GM12878 (cell line): ENCODE measurements around the gene ZNF473. TPM values are rescaled to one million over a fixed set of nuclear protein-coding genes. Genes with fewer than 3 reads are reported as not detected.

Experiments
- CHD2 ChIP-seq: IDR thresholded peaks from 2 replicates; pipeline ENCODE4 v1.6.1; 2011; ENCODE audit warnings: low read depth, low read length, improper control_type of control experiment, borderline replicate concordance
- CHD4 ChIP-seq: fragments of 200-600 bp; sonication (generic); IDR thresholded peaks from 2 replicates; pipeline ENCODE4 v1.6.1; 2016; ENCODE audit warnings: mild to moderate bottlenecking
- EGR1 ChIP-seq, 2 experiments: IDR thresholded peaks; 1 replicate in 1 of 2; 2 replicates in 1 of 2; pipeline ENCODE4 v1.6.1; 2011 to 2012; ENCODE audit warnings: low read depth in 2 of 2, low read length in 2 of 2, borderline replicate concordance in 1 of 2, mild to moderate bottlenecking in 1 of 2, moderate library complexity in 1 of 2
- ETV6 ChIP-seq, 2 experiments: fragments of 450-650 bp in 1 of 2; IDR thresholded peaks in 1 of 2; conservative IDR thresholded peaks in 1 of 2; 2 replicates each; pipeline ENCODE4 v1.6.1; 2014; ENCODE audit warnings: antibody characterized with exemption in 1 of 2, borderline replicate concordance in 1 of 2, low read depth in 1 of 2, mild to moderate bottlenecking in 1 of 2, moderate library complexity in 1 of 2
- FOS ChIP-seq: IDR thresholded peaks from 3 replicates; pipeline ENCODE4 v1.6.1; 2011; ENCODE audit warnings: borderline replicate concordance; ENCODE audit not compliant: insufficient read length; ENCODE audit errors: extremely low read depth
- FOXM1 ChIP-seq: IDR thresholded peaks from 2 replicates; pipeline ENCODE4 v1.6.1; 2012; ENCODE audit warnings: low read depth, mild to moderate bottlenecking, inconsistent platforms, low read length, moderate library complexity
- IRF3 ChIP-seq: fragments of 450-650 bp; IDR thresholded peaks from 2 replicates; pipeline ENCODE4 v1.6.1; 2014; ENCODE audit warnings: mild to moderate bottlenecking
- MEF2B ChIP-seq: fragments of 450-650 bp; IDR thresholded peaks from 2 replicates; pipeline ENCODE4 v1.6.1; 2018; ENCODE audit warnings: mild to moderate bottlenecking, moderate library complexity; ENCODE audit not compliant: partially characterized antibody, poor library complexity, severe bottlenecking
- NFXL1 ChIP-seq: fragments of 450-650 bp; IDR thresholded peaks from 2 replicates; pipeline ENCODE4 v1.6.1; 2017; ENCODE audit warnings: antibody characterized with exemption, mild to moderate bottlenecking, borderline replicate concordance
- NR2C1 ChIP-seq: fragments of 450-650 bp; IDR thresholded peaks from 2 replicates; pipeline ENCODE4 v1.6.1; 2017; ENCODE audit warnings: antibody characterized with exemption, mild to moderate bottlenecking, moderate library complexity
- SMC3 ChIP-seq: IDR thresholded peaks from 2 replicates; pipeline ENCODE4 v1.6.1; 2011; ENCODE audit warnings: low read length, improper control_type of control experiment, borderline replicate concordance
- SP1 ChIP-seq: IDR thresholded peaks from one replicate; pipeline ENCODE4 v1.6.1; 2011; ENCODE audit warnings: low read depth, low read length
- SRF ChIP-seq, 2 experiments: IDR thresholded peaks; 2 replicates each; pipeline ENCODE4 v1.6.1; 2011; ENCODE audit warnings: low read depth in 2 of 2, low read length in 2 of 2, mild to moderate bottlenecking in 1 of 2, moderate library complexity in 1 of 2
- TARDBP ChIP-seq: IDR thresholded peaks from 2 replicates; pipeline ENCODE4 v1.6.1; 2016; ENCODE audit warnings: borderline replicate concordance
- TCF3 ChIP-seq: IDR thresholded peaks from 2 replicates; pipeline ENCODE4 v1.6.1; 2012; ENCODE audit warnings: low read depth, mild to moderate bottlenecking, low read length, borderline replicate concordance; ENCODE audit not compliant: insufficient read depth
- TCF7 ChIP-seq: IDR thresholded peaks from 2 replicates; pipeline ENCODE4 v1.6.1; 2014; ENCODE audit warnings: antibody characterized with exemption, borderline replicate concordance
- YY1 ChIP-seq: IDR thresholded peaks from 2 replicates; pipeline ENCODE4 v1.6.1; 2011; ENCODE audit warnings: low read depth, mild to moderate bottlenecking, low read length
- ZBTB4 ChIP-seq: fragments of 450-650 bp; formaldehyde crosslinking; IDR thresholded peaks from 2 replicates; pipeline ENCODE4 v1.4.0; 2022; ENCODE audit warnings: mild to moderate bottlenecking, moderate library complexity
- ZBTB40 ChIP-seq: fragments of 450-650 bp; IDR thresholded peaks from 2 replicates; pipeline ENCODE4 v1.6.1; 2016; ENCODE audit warnings: mild to moderate bottlenecking, moderate library complexity, borderline replicate concordance
- ZNF207 ChIP-seq: fragments of 450-650 bp; IDR thresholded peaks from 2 replicates; pipeline ENCODE4 v1.6.1; 2014; ENCODE audit warnings: antibody characterized with exemption, mild to moderate bottlenecking, borderline replicate concordance
- polyA plus RNA-seq, 11 experiments: library from polyadenylated mRNA; depleted of rRNA in 4 of 11; unstranded in 6 of 11; stranded (reverse) in 5 of 11; fragments of >200 nt; fragmentation: Nextera tagmentation in 4 of 11; fragmentation: Illumina TruSeq in 1 of 11; extraction: Ambion mirVana in 4 of 11; extraction: Trizol in 1 of 11; gene quantifications; 1 replicate in 1 of 11; 2 replicates in 10 of 11; pipeline versions ENCODE4 v1.2.1 to v1.2.3, GENCODE V29; 2011 to 2016; ENCODE audit warnings: inconsistent platforms in 2 of 11, missing spikeins in 2 of 11, low read depth in 1 of 11
- total RNA-seq, 4 experiments: library from RNA; depleted of rRNA in 3 of 4; stranded (reverse); fragments of >200 nt in 3 of 4; fragmentation: Illumina TruSeq in 1 of 4; extraction: Trizol in 1 of 4; gene quantifications; 2 replicates each; pipeline versions ENCODE4 v1.2.1 to v1.2.3, GENCODE V29; 2013 to 2021

ZNF473 gene
- total and polyA plus RNA-seq, 10 of the 15 experiments (the other 5 are each of a cell fraction or from before 2014, with no cell fraction given), result 2.3 to 14.9 (median 6.3) TPM

- TF ChIP-seq CHD2, result no peak
- no peak for TF ChIP-seq SP1
- no peak for TF ChIP-seq NR2C1
- TF ChIP-seq NFXL1, result no peak
- no peak for TF ChIP-seq YY1
- no peak for TF ChIP-seq FOXM1
- TF ChIP-seq TARDBP, result no peak
- TF ChIP-seq TCF7, result no peak
- TF ChIP-seq ZBTB4 (CRISPR knock-in tag), result no peak
- TF ChIP-seq SRF (IDR thresholded peaks at IDR 0.05; ENCODE audit: low read depth in 2 of 2, low read length in 2 of 2), result peak in 1 of 2 experiments; percentile 44; a peak in 1 of 4 replicates
- TF ChIP-seq FOS, result no peak
- TF ChIP-seq ZBTB40, result no peak
- no peak for TF ChIP-seq ZNF207
- TF ChIP-seq TCF3, result no peak
- no peak for TF ChIP-seq ETV6 (conservative IDR thresholded peaks at IDR 0.05 in 1 of 2, IDR thresholded peaks at IDR 0.05 in 1 of 2; ENCODE audit: borderline replicate concordance in 1 of 2, low read depth in 1 of 2)
- peak; percentile 60 for TF ChIP-seq MEF2B
- no peak for TF ChIP-seq SMC3
- no peak for TF ChIP-seq IRF3
- no peak for TF ChIP-seq EGR1 (IDR thresholded peaks at IDR 0.05; ENCODE audit: borderline replicate concordance in 1 of 2, low read depth in 2 of 2, low read length in 2 of 2)
- TF ChIP-seq CHD4, result no peak
Observed at GRCh38 chr19:50003810-50004419, 21.9 kb upstream of the ZNF473 start (continued).
